Fibroblast of the aortic adventitia (primary cell): ENCODE data around the gene TMEM61. TPM values are rescaled to one million over a fixed set of nuclear protein-coding genes. Genes with fewer than 3 reads are reported as not detected.

Experiments
- DNase-seq: peaks from one replicate; pipeline ENCODE4 v3.0.0-alpha.2; 2010; ENCODE audit warnings: low read depth
- H3K4me3 ChIP-seq: 2 replicates; pipeline ENCODE4 v1.5.1; 2011; ENCODE audit warnings: low read depth, mild to moderate bottlenecking, control low read depth, low read length, moderate library complexity
- CTCF ChIP-seq: IDR thresholded peaks from 2 replicates; pipeline ENCODE4 v1.5.1; 2011; ENCODE audit warnings: mild to moderate bottlenecking, low read length, control low read depth, inconsistent platforms; ENCODE audit not compliant: insufficient read depth
- total RNA-seq: library from RNA; depleted of rRNA; stranded (reverse); fragments of >200 nt; gene quantifications from 2 replicates; pipeline ENCODE4 v1.2.3, GENCODE V29; 2012; ENCODE audit warnings: low replicate concordance

Gene TMEM61
- total RNA-seq, 1 donor, result 0.18 TPM

- TF ChIP-seq CTCF, result no peak
- no peak overlapping the region for H3K4me3 ChIP-seq
- DNase-seq, result no peak
Measured at GRCh38 chr1:54977533-54978297, 2.7 kb upstream of the TMEM61 start.

- H3K4me3 ChIP-seq, result no peak overlapping the region
- no peak for TF ChIP-seq CTCF
- no peak for DNase-seq
Measured at GRCh38 chr1:54978528-54979326, 1.7 kb upstream of the TMEM61 start.

GRCh38 chr1:54979327-54979891, 1.0 kb upstream of the TMEM61 start:
- TF ChIP-seq CTCF, result no peak
- DNase-seq, result no peak
- no peak overlapping the region for H3K4me3 ChIP-seq

- peak overlapping the region; percentile 41 for H3K4me3 ChIP-seq
- TF ChIP-seq CTCF, result no peak
- no peak for DNase-seq
Measured at GRCh38 chr1:54980046-54980527, 341 bp upstream of the TMEM61 start.

- no peak overlapping the region for H3K4me3 ChIP-seq
- no peak for DNase-seq
- TF ChIP-seq CTCF, result no peak
Measured at GRCh38 chr1:54981466-54981865, 1.0 kb downstream of the TMEM61 start.

- TF ChIP-seq CTCF, result no peak
- no peak for DNase-seq
Measured at GRCh38 chr1:54982739-54983138, 2.3 kb downstream of the TMEM61 start.

More at GRCh38 chr1:54982739-54983138, 2.3 kb downstream of the TMEM61 start:
- no peak overlapping the region for H3K4me3 ChIP-seq
